ENCODE measurements around the gene SHISAL2A.

- TF ChIP-seq CTCF (conservative IDR thresholded peaks at IDR 0.05 in 1 of 2, IDR thresholded peaks at IDR 0.05 in 1 of 2; ENCODE audit: low read depth in 1 of 2, low read length in 2 of 2), result no peak
- TF ChIP-seq EZH2 (IDR thresholded peaks at IDR 0.05; ENCODE audit: low read length, missing control alignments), result no peak
Measured at GRCh38 chr1:52636721-52637695, 4.0 kb downstream of the SHISAL2A start.

Measured in fibroblast of lung (primary cell).